CD4-positive, alpha-beta T cell treated with Interleukin-17A for 1 hour (primary cell): ENCODE measurements around the gene ANKZF1.

Experiments
- DNase-seq: peaks from one replicate; pipeline ENCODE4 v3.0.0-alpha.2; 2020

Gene ANKZF1

DNA sequence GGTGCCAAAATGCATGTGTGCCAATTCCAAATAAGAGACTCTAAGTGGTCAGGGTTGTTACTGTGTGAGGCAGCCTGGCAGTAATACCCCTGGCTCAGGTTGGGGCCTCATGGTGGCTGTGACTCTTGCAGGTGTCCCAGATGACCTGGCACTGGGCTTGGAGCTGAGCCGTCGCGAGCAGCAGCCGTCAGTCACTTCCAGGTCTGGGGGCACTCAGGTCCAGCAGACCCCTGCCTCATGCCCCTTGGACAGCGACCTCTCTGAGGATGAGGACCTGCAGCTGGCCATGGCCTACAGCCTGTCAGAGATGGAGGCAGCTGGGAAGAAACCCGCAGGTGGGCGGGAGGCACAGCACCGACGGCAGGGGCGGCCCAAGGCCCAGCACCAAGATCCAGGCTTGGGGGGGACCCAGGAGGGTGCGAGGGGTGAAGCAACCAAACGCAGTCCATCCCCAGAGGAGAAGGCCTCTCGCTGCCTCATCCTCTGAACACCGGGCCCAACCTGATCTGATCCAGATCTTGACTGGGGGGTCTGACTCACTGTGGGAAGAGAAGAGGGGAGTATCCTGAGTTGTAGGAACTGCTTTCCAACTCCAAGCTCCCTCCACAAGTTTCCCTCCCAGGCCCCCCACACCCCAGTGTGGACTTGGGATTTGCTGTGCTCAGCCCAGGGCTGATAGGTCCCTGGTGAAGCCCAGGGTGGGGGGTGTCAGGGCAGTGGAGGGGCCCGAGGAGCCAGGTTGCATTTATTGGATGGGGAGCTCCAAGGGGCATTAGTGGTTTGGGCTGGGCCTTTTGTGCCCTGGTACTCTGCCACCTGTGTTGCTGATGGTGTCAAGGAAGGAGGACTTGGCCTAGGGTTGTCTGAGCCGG lies 55.1 kb downstream of the ANKZF1 start:
- no peak for DNase-seq

- DNase-seq = no peak
These were observed 55.7 kb downstream of the ANKZF1 start for GRCh38 chr2:219285373-219285735.

GRCh38 chr2:219285894-219286425 lies 56.4 kb downstream of the ANKZF1 start:
- no peak for DNase-seq
